HuH-7 (cell line): Measurements from ENCODE around the gene UTP11.

ENCODE experiments used
- DNase-seq: peaks from one replicate; pipeline ENCODE4 v3.0.0; 2011; ENCODE audit warnings: low spot score

Gene UTP11

GRCh38 chr1:38071312-38072256 is 59.0 kb downstream of the UTP11 start:
- peak; percentile 45 for DNase-seq

GRCh38 chr1:38072858-38073257 is 60.3 kb downstream of the UTP11 start:
- DNase-seq = no peak

GRCh38 chr1:38073534-38074301 is 61.2 kb downstream of the UTP11 start:
- no peak for DNase-seq

GRCh38 chr1:38074302-38074677 is 61.8 kb downstream of the UTP11 start:
- DNase-seq = no peak
